HCT116 (cell line): ENCODE results near the gene SERPINI2. TPM values are rescaled to one million over a fixed set of nuclear protein-coding genes. Genes with fewer than 3 reads are reported as not detected.

Experiments
- ATAC-seq: fragments of 200-7000 bp; cut with Tn5 transposase; 2 replicates; pipeline ENCODE4 v1.9.1; 2020; ENCODE audit warnings: mild to moderate bottlenecking, moderate library complexity
- Bru-seq: library from RNA; stranded (reverse); fragments of 400-500 nt; gene quantifications from one replicate; lab custom pipeline; 2021; lab: Mats Ljungman, UMichigan
- BruChase-seq, 2 experiments: library from RNA; stranded (reverse); fragments of 400-500 nt; gene quantifications; one replicate each; lab custom pipeline; 2021; lab: Mats Ljungman, UMichigan
- BruUV-seq: library from RNA; stranded (reverse); fragments of 400-500 nt; replicated peaks from 2 replicates; lab custom pipeline; 2021; lab: Mats Ljungman, UMichigan
- CTCF ChIA-PET: fragments of 300-600 bp; sonication (Branson Sonifier 250); formaldehyde crosslinking; loops from one replicate; lab custom pipeline; 2021; ENCODE audit warnings: antibody characterized with exemption; lab: Charles Lee
- POLR2A ChIA-PET: fragments of 300-600, 350-600 bp; sonication (Branson Sonifier 250); formaldehyde crosslinking; loops from one replicate; lab custom pipeline; 2021; ENCODE audit warnings: antibody characterized with exemption; lab: Charles Lee
- RAD21 ChIA-PET, 2 experiments: fragments of 300-600 bp; sonication (Branson Sonifier 250); formaldehyde crosslinking; loops; one replicate each; lab custom pipeline; 2023; ENCODE audit warnings: low total read pairs in 2 of 2; ENCODE audit not compliant: uncharacterized antibody in 2 of 2, unreplicated experiment in 2 of 2, low non-redundant PET in 1 of 2; lab: Charles Lee
- DNase-seq: peaks from one replicate; pipeline ENCODE4 v3.0.0-alpha.2; 2010; ENCODE audit warnings: low read depth, low spot score
- H2AFZ ChIP-seq: fragments of 200-600 bp; shearing (Covaris generic), sonication (generic); 2 replicates; pipeline ENCODE4 v1.6.1; 2017; ENCODE audit warnings: low read depth, mixed run types, mixed read lengths, antibody characterized with exemption, low read length; ENCODE audit not compliant: poor library complexity, severe bottlenecking
- H3K27ac ChIP-seq: 2 replicates; pipeline ENCODE4 v1.5.1; 2012; ENCODE audit warnings: low read depth, low read length
- H3K27me3 ChIP-seq: fragments of 200-600 bp; sonication (generic); 2 replicates; pipeline ENCODE4 v1.6.1; 2016; ENCODE audit warnings: mixed run types, low read length, mixed read lengths; ENCODE audit not compliant: insufficient read depth
- H3K36me3 ChIP-seq, 2 experiments: fragments of 200-500 bp in 1 of 2; fragments of 200-600 bp in 1 of 2; sonication (Bioruptor generic) in 1 of 2; sonication (generic) in 1 of 2; 2 replicates each; pipeline versions ENCODE4 v1.5.1 to v1.6.1; 2014 to 2016; ENCODE audit warnings: low read length in 2 of 2, inconsistent platforms in 1 of 2, mixed read lengths in 1 of 2, mixed run types in 1 of 2; ENCODE audit not compliant: insufficient read depth in 2 of 2, control insufficient read depth in 1 of 2
- H3K4me1 ChIP-seq, 2 experiments: fragments of 200-600 bp in 1 of 2; sonication (generic) in 1 of 2; 2 replicates each; pipeline versions ENCODE4 v1.5.1 to v1.6.1; 2012 to 2017; ENCODE audit warnings: low read length in 2 of 2, inconsistent platforms in 1 of 2, mild to moderate bottlenecking in 1 of 2, mixed read lengths in 1 of 2, mixed run types in 1 of 2, moderate library complexity in 1 of 2; ENCODE audit not compliant: insufficient read depth in 2 of 2, control insufficient read depth in 1 of 2
- H3K4me2 ChIP-seq: fragments of 200-600 bp; sonication (generic); 2 replicates; pipeline ENCODE4 v1.6.1; 2017; ENCODE audit warnings: mixed run types, low read length, mixed read lengths
- H3K4me3 ChIP-seq, 2 experiments: fragments of 200-600 bp in 1 of 2; sonication (generic) in 1 of 2; replicated peaks in 1 of 2; 2 replicates each; pipeline ENCODE4 v1.5.1; 2011 to 2016; ENCODE audit warnings: low read length in 2 of 2, control low read depth in 1 of 2, low read depth in 1 of 2, mild to moderate bottlenecking in 1 of 2, mixed read lengths in 1 of 2, mixed run types in 1 of 2
- H3K79me2 ChIP-seq: fragments of 200-600 bp; sonication (generic); 2 replicates; pipeline ENCODE4 v1.6.1; 2017; ENCODE audit warnings: mild to moderate bottlenecking, mixed run types, low read length, moderate library complexity, mixed read lengths; ENCODE audit not compliant: insufficient read depth
- H3K9ac ChIP-seq: fragments of 200-600 bp; sonication (generic); 2 replicates; pipeline ENCODE4 v1.6.1; 2016; ENCODE audit warnings: low read length, mixed read lengths
- H3K9me2 ChIP-seq: fragments of 200-600 bp; sonication (generic), shearing (Covaris generic); 2 replicates; pipeline ENCODE4 v1.6.1; 2017; ENCODE audit warnings: mixed run types, mild to moderate bottlenecking, moderate library complexity; ENCODE audit not compliant: insufficient read depth
- H3K9me3 ChIP-seq, 2 experiments: fragments of 200-500 bp in 1 of 2; fragments of 200-600 bp in 1 of 2; sonication (Bioruptor generic) in 1 of 2; sonication (generic) in 1 of 2; 2 replicates each; pipeline ENCODE4 v1.6.1; 2014 to 2017; ENCODE audit warnings: low read length in 2 of 2, mixed read lengths in 2 of 2, inconsistent platforms in 1 of 2, low read depth in 1 of 2, mild to moderate bottlenecking in 1 of 2, mixed run types in 1 of 2, moderate library complexity in 1 of 2; ENCODE audit not compliant: control insufficient read depth in 1 of 2, insufficient read depth in 1 of 2
- H4K20me1 ChIP-seq: fragments of 200-600 bp; sonication (generic), shearing (Covaris generic); 2 replicates; pipeline ENCODE4 v1.6.1; 2017; ENCODE audit warnings: mixed run types, mild to moderate bottlenecking, moderate library complexity; ENCODE audit not compliant: insufficient read depth
- EGR1 ChIP-seq: IDR thresholded peaks from 2 replicates; pipeline ENCODE4 v1.6.1; 2012; ENCODE audit warnings: low read depth
- ELF1 ChIP-seq: IDR thresholded peaks from 2 replicates; pipeline ENCODE4 v1.6.1; 2012; ENCODE audit warnings: low read depth, borderline replicate concordance
- EZH2 ChIP-seq: fragments of 200-600 bp; sonication (generic); IDR thresholded peaks from 2 replicates; pipeline ENCODE4 v1.6.1; 2017; ENCODE audit warnings: antibody characterized with exemption, mixed run types
- SP1 ChIP-seq: IDR thresholded peaks from 2 replicates; pipeline ENCODE4 v1.6.1; 2012; ENCODE audit warnings: low read depth
- YY1 ChIP-seq: IDR thresholded peaks from 2 replicates; pipeline ENCODE4 v1.6.1; 2011; ENCODE audit warnings: low read length, low read depth, moderate library complexity, mild to moderate bottlenecking; ENCODE audit not compliant: insufficient replicate concordance; ENCODE audit errors: extremely low read depth
- ZFX ChIP-seq: fragments of 450-650 bp; IDR thresholded peaks from 2 replicates; pipeline ENCODE4 v1.6.1; 2017
- ZNF274 ChIP-seq: fragments of 200-500 bp; sonication (Bioruptor generic); IDR thresholded peaks from 2 replicates; pipeline ENCODE4 v1.6.1; 2014; ENCODE audit warnings: mild to moderate bottlenecking, low read depth, low read length, inconsistent platforms
- intact Hi-C: fragments of 100-400 bp; cut with micrococcal nuclease; formaldehyde crosslinking; loops from 2 replicates; pipeline ENCODE4 v1.10.0; 2022
- long read RNA-seq: library from polyadenylated mRNA; unstranded; transcript quantifications from one replicate; pipeline ENCODE4 v2.0.0, GENCODE V29; 2021; ENCODE audit not compliant: unreplicated experiment
- polyA plus RNA-seq: library from polyadenylated mRNA; unstranded; fragments of >200 nt; gene quantifications from 2 replicates; pipeline ENCODE4 v1.2.1, GENCODE V29; 2012; ENCODE audit warnings: missing spikeins
- total RNA-seq: library from RNA; stranded (reverse); gene quantifications from one replicate; pipeline ENCODE4 v1.2.1, GENCODE V29; 2021; ENCODE audit not compliant: unreplicated experiment
- TF ChIP-seq, protein P1 (sequence below): IDR thresholded peaks from 2 replicates; pipeline ENCODE4 v1.6.1; 2012; ENCODE audit warnings: low read depth
- TF ChIP-seq, protein P2 (sequence below): IDR thresholded peaks from 2 replicates; pipeline ENCODE4 v1.6.1; 2011; ENCODE audit warnings: mild to moderate bottlenecking, low read length, moderate library complexity; ENCODE audit not compliant: insufficient replicate concordance; ENCODE audit errors: extremely low read depth
- TF ChIP-seq, protein P3 (sequence below): IDR thresholded peaks from 2 replicates; pipeline ENCODE4 v1.6.1; 2012
- TF ChIP-seq, protein P4 (sequence below): IDR thresholded peaks from 2 replicates; pipeline ENCODE4 v1.6.1; 2012

The SERPINI2 gene, protein sequence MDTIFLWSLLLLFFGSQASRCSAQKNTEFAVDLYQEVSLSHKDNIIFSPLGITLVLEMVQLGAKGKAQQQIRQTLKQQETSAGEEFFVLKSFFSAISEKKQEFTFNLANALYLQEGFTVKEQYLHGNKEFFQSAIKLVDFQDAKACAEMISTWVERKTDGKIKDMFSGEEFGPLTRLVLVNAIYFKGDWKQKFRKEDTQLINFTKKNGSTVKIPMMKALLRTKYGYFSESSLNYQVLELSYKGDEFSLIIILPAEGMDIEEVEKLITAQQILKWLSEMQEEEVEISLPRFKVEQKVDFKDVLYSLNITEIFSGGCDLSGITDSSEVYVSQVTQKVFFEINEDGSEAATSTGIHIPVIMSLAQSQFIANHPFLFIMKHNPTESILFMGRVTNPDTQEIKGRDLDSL
- total RNA-seq (0.27 TPM), Bru-seq, nascent RNA (percentile 13 among the genes with signal in this experiment), BruChase-seq, experiment 1, labeled RNA remaining after a 6-hour chase (percentile 41 among the genes with signal in this experiment), BruChase-seq, experiment 2, labeled RNA remaining after a 2-hour chase (percentile 19 among the genes with signal in this experiment)
- polyA plus RNA-seq = not detected in 2 replicates
- long read RNA-seq = 0 reads

DNA sequence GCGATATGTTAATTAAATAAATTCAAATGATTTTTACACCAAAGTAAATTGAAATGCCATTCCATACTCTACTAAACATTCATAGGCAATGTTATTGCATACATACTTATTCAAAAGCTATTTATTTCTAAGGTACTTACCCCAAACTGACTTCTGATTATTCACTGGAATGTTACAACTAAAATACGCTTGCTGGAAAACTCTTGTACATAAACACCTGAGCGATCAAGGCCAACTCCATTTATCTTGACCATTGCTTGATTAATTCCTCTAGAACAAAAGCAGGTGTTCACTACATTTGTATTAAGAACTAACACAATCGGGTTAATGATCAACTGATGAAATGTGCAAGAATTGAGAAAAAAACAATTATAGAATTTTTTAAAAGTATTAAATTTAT lies at the start of gene SERPINI2:
TSS of gene SERPINI2 (minus strand) at position 180 of the 400 bp plus-strand sequence. CDS start 2,208 bp downstream, outside the sequence.
- no peak for ATAC-seq

DNA sequence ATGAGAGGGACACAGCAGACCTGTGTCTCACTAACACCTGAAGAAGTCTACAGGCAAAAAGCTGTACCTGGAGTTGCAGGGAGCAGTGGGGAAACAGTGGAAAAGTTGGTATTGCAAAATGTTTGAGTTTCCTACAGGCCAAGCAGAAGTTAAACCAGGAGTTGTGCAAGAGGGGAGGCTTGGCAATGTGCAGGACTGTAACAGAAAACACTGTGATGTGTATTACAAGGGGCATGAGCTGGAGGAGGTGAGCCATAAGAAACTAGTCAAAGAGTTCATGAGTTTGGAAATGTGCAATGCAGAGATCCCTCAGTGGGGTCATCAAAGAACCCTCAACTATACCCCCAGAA lies 47.1 kb upstream of the SERPINI2 start:
- POLR2A ChIA-PET = no interaction called here
- no peaks in the 10 kb centered on the region for H3K9me2 ChIP-seq
- no peak overlapping the region for H2AFZ ChIP-seq
- no peaks in the 10 kb centered on the region for H3K79me2 ChIP-seq
- RAD21 ChIA-PET = no interaction called here
- no peaks in the 10 kb centered on the region for H3K9me3 ChIP-seq
- intact Hi-C loops = no loop called here
- ATAC-seq (no peak), DNase-seq (no peak)
- H3K4me2 ChIP-seq = no peak overlapping the region
- H3K9ac ChIP-seq = no peak overlapping the region
- CTCF ChIA-PET = no interaction called here
- BruUV-seq = no TSS peak
- H3K27ac ChIP-seq = no peak overlapping the region
- no peaks in the 10 kb centered on the region for H3K27me3 ChIP-seq
- H3K36me3 ChIP-seq = no peaks in the 10 kb centered on the region
- no peaks in the 10 kb centered on the region for H3K4me1 ChIP-seq
- no peaks in the 10 kb centered on the region for H4K20me1 ChIP-seq
- H3K4me3 ChIP-seq = no peak overlapping the region
- TF ChIP-seq, protein P1, sequence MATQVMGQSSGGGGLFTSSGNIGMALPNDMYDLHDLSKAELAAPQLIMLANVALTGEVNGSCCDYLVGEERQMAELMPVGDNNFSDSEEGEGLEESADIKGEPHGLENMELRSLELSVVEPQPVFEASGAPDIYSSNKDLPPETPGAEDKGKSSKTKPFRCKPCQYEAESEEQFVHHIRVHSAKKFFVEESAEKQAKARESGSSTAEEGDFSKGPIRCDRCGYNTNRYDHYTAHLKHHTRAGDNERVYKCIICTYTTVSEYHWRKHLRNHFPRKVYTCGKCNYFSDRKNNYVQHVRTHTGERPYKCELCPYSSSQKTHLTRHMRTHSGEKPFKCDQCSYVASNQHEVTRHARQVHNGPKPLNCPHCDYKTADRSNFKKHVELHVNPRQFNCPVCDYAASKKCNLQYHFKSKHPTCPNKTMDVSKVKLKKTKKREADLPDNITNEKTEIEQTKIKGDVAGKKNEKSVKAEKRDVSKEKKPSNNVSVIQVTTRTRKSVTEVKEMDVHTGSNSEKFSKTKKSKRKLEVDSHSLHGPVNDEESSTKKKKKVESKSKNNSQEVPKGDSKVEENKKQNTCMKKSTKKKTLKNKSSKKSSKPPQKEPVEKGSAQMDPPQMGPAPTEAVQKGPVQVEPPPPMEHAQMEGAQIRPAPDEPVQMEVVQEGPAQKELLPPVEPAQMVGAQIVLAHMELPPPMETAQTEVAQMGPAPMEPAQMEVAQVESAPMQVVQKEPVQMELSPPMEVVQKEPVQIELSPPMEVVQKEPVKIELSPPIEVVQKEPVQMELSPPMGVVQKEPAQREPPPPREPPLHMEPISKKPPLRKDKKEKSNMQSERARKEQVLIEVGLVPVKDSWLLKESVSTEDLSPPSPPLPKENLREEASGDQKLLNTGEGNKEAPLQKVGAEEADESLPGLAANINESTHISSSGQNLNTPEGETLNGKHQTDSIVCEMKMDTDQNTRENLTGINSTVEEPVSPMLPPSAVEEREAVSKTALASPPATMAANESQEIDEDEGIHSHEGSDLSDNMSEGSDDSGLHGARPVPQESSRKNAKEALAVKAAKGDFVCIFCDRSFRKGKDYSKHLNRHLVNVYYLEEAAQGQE = no peak
- TF ChIP-seq EGR1 = no peak
- no peak for TF ChIP-seq EZH2
- TF ChIP-seq, protein P2, sequence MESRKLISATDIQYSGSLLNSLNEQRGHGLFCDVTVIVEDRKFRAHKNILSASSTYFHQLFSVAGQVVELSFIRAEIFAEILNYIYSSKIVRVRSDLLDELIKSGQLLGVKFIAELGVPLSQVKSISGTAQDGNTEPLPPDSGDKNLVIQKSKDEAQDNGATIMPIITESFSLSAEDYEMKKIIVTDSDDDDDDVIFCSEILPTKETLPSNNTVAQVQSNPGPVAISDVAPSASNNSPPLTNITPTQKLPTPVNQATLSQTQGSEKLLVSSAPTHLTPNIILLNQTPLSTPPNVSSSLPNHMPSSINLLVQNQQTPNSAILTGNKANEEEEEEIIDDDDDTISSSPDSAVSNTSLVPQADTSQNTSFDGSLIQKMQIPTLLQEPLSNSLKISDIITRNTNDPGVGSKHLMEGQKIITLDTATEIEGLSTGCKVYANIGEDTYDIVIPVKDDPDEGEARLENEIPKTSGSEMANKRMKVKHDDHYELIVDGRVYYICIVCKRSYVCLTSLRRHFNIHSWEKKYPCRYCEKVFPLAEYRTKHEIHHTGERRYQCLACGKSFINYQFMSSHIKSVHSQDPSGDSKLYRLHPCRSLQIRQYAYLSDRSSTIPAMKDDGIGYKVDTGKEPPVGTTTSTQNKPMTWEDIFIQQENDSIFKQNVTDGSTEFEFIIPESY = no peak

More for the DNA sequence above, at the start of gene SERPINI2:
- BruUV-seq = no TSS peak
- H3K27ac ChIP-seq = no peak within 1 kb of the TSS
- no peak within 1 kb of the TSS for H3K9ac ChIP-seq
- RAD21 ChIA-PET = no interaction called here
- no peaks in the 10 kb centered on the region for H3K9me3 ChIP-seq
- H3K4me2 ChIP-seq = no peak within 1 kb of the TSS
- H3K79me2 ChIP-seq = no peaks in the 10 kb centered on the region
- H2AFZ ChIP-seq = no peak within 1 kb of the TSS
- no peaks in the 10 kb centered on the region for H3K27me3 ChIP-seq
- no peak for DNase-seq
- H3K9me2 ChIP-seq = no peaks in the 10 kb centered on the region
- TF ChIP-seq, protein P3, sequence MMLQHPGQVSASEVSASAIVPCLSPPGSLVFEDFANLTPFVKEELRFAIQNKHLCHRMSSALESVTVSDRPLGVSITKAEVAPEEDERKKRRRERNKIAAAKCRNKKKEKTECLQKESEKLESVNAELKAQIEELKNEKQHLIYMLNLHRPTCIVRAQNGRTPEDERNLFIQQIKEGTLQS = no peak
- TF ChIP-seq ZFX (no peak), ELF1 (no peak), ZNF274 (no peak), SP1 (no peak), YY1 (no peak)
- TF ChIP-seq, protein P4, sequence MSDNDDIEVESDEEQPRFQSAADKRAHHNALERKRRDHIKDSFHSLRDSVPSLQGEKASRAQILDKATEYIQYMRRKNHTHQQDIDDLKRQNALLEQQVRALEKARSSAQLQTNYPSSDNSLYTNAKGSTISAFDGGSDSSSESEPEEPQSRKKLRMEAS = no peak
- no peak within 1 kb of the TSS for H3K4me3 ChIP-seq
- H3K4me1 ChIP-seq = no peaks in the 10 kb centered on the region
- POLR2A ChIA-PET = no interaction called here
- intact Hi-C loops = no loop called here
- CTCF ChIA-PET = no interaction called here
- H4K20me1 ChIP-seq = no peaks in the 10 kb centered on the region
- H3K36me3 ChIP-seq = no peaks in the 10 kb centered on the region
